ENCODE data around the gene GABRP. TPM values are rescaled to one million over a fixed set of nuclear protein-coding genes. Genes with fewer than 3 reads are reported as not detected.

The GABRP gene
- total RNA-seq, 2 experiments from 2014 or later, result not detected

DNA sequence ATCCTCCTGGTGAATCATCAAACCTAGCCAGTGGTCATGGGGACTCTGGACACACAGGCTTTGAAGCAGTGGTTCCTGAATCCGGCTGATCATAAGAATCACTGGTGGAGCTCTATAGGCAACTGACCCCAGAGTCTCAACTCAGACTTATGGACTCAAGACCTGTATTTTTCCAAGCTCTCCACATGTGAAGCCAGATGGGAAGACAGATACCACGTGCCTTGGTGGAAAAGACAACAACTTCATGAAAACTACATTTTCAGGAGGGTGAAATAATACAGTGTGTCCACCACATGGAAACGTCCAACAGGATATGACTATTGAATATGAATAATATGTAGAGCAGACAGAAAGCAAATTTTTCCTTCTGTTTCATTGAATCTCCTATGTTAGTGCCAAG lies 33.7 kb downstream of the GABRP start:
- H3K9me3 ChIP-seq (ENCODE audit: low read length), result no peaks in the 10 kb centered on the region
- H3K79me2 ChIP-seq (ENCODE audit: insufficient read depth, low read depth, low read length), result no peaks in the 10 kb centered on the region
- no peaks in the 10 kb centered on the region for H4K20me1 ChIP-seq (ENCODE audit: insufficient read depth, low read length)
- no peaks in the 10 kb centered on the region for H3K9me2 ChIP-seq (ENCODE audit: insufficient read depth, low read length)
- H2AFZ ChIP-seq (ENCODE audit: low read length), result no peak overlapping the region
- intact Hi-C loops (cut with micrococcal nuclease; ENCODE audit: unreplicated experiment), result no loop called here
- ChIA-PET CTCF (ENCODE audit: unreplicated experiment) (no interaction called here), POLR2A (no interaction called here)
- no peak for TF ChIP-seq EZH2phosphoT487 (IDR thresholded peaks at IDR 0.05; ENCODE audit: borderline replicate concordance, low read depth, low read length)
- TF ChIP-seq, protein P1, sequence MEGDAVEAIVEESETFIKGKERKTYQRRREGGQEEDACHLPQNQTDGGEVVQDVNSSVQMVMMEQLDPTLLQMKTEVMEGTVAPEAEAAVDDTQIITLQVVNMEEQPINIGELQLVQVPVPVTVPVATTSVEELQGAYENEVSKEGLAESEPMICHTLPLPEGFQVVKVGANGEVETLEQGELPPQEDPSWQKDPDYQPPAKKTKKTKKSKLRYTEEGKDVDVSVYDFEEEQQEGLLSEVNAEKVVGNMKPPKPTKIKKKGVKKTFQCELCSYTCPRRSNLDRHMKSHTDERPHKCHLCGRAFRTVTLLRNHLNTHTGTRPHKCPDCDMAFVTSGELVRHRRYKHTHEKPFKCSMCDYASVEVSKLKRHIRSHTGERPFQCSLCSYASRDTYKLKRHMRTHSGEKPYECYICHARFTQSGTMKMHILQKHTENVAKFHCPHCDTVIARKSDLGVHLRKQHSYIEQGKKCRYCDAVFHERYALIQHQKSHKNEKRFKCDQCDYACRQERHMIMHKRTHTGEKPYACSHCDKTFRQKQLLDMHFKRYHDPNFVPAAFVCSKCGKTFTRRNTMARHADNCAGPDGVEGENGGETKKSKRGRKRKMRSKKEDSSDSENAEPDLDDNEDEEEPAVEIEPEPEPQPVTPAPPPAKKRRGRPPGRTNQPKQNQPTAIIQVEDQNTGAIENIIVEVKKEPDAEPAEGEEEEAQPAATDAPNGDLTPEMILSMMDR (conservative IDR thresholded peaks at IDR 0.05; ENCODE audit: low read length), result no peak
- H3K4me3 ChIP-seq (ENCODE audit: low read depth, low read length, poor library complexity, severe bottlenecking), result no peak overlapping the region
- no TSS peak for BruUV-seq (replicated peaks)
- no peak overlapping the region for H3K27ac ChIP-seq (ENCODE audit: low read depth, low read length, poor library complexity, severe bottlenecking)
- H3K4me2 ChIP-seq (ENCODE audit: low read length), result no peak overlapping the region
- no peak for DNase-seq (ENCODE audit: low spot score)
- H3K36me3 ChIP-seq (ENCODE audit: insufficient read depth, low read length), result no peaks in the 10 kb centered on the region
- no peaks in the 10 kb centered on the region for H3K4me1 ChIP-seq (ENCODE audit: insufficient read depth, low read length, poor library complexity, severe bottlenecking)

DNA sequence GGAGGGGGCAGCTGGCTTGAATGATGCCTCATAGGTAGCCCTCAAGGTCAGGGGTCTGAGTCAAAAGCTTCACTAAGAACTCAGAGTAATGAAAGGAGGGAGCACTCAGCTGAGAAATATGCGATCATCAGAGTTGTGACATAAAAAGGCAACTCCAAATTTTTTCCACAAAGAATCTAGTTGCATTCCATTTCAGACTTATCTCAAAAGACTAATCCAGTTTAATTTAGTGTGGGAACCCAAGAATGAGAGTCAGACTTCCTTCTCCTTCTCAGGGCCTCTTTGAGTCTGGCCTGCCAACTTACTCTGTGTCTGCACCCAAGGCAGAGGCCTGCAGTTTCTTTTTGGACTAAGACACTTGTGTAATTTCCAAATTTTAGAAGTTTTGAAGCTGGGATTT lies 34.7 kb downstream of the GABRP start:
- ChIA-PET POLR2A (no interaction called here), CTCF (ENCODE audit: unreplicated experiment) (no interaction called here)

DNA sequence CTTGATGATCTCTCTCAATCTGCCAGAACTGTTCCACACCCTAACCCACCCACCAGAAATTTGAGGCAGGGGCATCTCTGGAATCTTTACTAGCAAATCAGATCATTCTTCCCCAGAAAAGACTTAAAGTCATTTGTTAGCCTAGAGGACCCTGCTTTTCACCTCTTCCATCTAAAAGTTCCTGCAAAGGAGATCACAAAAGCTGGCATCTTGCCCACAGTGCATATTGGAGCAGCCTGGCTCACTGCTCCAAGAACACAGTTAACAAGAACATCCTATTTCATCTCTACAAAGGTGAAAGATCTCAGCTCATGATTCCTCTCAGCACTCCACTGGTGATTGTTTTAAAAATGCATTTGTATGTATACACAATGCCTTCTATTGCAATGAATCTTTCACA lies 36.3 kb downstream of the GABRP start:
- Histone ChIP-seq H3K36me3 (ENCODE audit: insufficient read depth, low read length) (no peaks in the 10 kb centered on the region), H3K4me3 (ENCODE audit: low read depth, low read length, poor library complexity, severe bottlenecking) (no peak overlapping the region), H3K9me2 (ENCODE audit: insufficient read depth, low read length) (no peaks in the 10 kb centered on the region), H3K79me2 (ENCODE audit: insufficient read depth, low read depth, low read length) (no peaks in the 10 kb centered on the region), H3K9me3 (ENCODE audit: low read length) (no peaks in the 10 kb centered on the region), H3K4me1 (ENCODE audit: insufficient read depth, low read length, poor library complexity, severe bottlenecking) (no peaks in the 10 kb centered on the region), H3K4me2 (ENCODE audit: low read length) (no peak overlapping the region), H4K20me1 (ENCODE audit: insufficient read depth, low read length) (no peaks in the 10 kb centered on the region), H2AFZ (ENCODE audit: low read length) (no peak overlapping the region), H3K27ac (ENCODE audit: low read depth, low read length, poor library complexity, severe bottlenecking) (no peak overlapping the region)
- CTCF ChIA-PET (ENCODE audit: unreplicated experiment), result no interaction called here
- no TSS peak for BruUV-seq (replicated peaks)
- DNase-seq (ENCODE audit: low spot score), result no peak
- POLR2A ChIA-PET, result interaction anchor here (0.6 kb wide), 1 partner anchor 553 kb away, joined by 3 read pairs; no protein-coding TSS in a partner anchor
- TF ChIP-seq, protein P1 (conservative IDR thresholded peaks at IDR 0.05; ENCODE audit: low read length), result no peak
- no peak for TF ChIP-seq EZH2phosphoT487 (IDR thresholded peaks at IDR 0.05; ENCODE audit: borderline replicate concordance, low read depth, low read length)
- intact Hi-C loops (cut with micrococcal nuclease; ENCODE audit: unreplicated experiment), result no loop called here

More for the DNA sequence above, 34.7 kb downstream of the GABRP start:
- Histone ChIP-seq H3K36me3 (ENCODE audit: insufficient read depth, low read length) (no peaks in the 10 kb centered on the region), H4K20me1 (ENCODE audit: insufficient read depth, low read length) (no peaks in the 10 kb centered on the region), H2AFZ (ENCODE audit: low read length) (no peak overlapping the region), H3K27ac (ENCODE audit: low read depth, low read length, poor library complexity, severe bottlenecking) (no peak overlapping the region), H3K4me1 (ENCODE audit: insufficient read depth, low read length, poor library complexity, severe bottlenecking) (no peaks in the 10 kb centered on the region), H3K79me2 (ENCODE audit: insufficient read depth, low read depth, low read length) (no peaks in the 10 kb centered on the region), H3K4me2 (ENCODE audit: low read length) (no peak overlapping the region), H3K9me3 (ENCODE audit: low read length) (no peaks in the 10 kb centered on the region), H3K4me3 (ENCODE audit: low read depth, low read length, poor library complexity, severe bottlenecking) (no peak overlapping the region), H3K9me2 (ENCODE audit: insufficient read depth, low read length) (no peaks in the 10 kb centered on the region)
- BruUV-seq (replicated peaks), result no TSS peak
- intact Hi-C loops (cut with micrococcal nuclease; ENCODE audit: unreplicated experiment), result no loop called here
- no peak for TF ChIP-seq EZH2phosphoT487 (IDR thresholded peaks at IDR 0.05; ENCODE audit: borderline replicate concordance, low read depth, low read length)
- TF ChIP-seq, protein P1 (conservative IDR thresholded peaks at IDR 0.05; ENCODE audit: low read length), result no peak
- DNase-seq (ENCODE audit: low spot score), result no peak
